ENCODE data around the gene KLHDC1.

DNA sequence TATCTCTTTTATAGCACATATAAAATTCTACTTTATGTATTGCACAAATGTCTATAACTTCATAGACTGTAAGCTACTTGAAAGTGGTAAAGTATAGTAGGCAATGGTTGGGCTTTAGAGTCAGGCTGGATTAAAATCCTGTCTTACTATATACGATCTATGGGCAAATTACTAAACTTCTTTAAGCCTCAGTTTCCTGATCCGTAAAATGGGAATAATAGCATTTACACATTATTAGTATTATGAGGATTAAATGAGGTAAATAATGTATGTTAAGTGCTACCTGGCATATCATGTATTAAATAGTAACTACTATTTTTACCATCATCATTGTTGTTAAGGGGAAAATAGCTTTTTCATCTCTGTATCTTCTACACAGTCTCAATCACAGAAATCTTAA lies 19.3 kb upstream of the KLHDC1 start:
- TF ChIP-seq, protein P1, sequence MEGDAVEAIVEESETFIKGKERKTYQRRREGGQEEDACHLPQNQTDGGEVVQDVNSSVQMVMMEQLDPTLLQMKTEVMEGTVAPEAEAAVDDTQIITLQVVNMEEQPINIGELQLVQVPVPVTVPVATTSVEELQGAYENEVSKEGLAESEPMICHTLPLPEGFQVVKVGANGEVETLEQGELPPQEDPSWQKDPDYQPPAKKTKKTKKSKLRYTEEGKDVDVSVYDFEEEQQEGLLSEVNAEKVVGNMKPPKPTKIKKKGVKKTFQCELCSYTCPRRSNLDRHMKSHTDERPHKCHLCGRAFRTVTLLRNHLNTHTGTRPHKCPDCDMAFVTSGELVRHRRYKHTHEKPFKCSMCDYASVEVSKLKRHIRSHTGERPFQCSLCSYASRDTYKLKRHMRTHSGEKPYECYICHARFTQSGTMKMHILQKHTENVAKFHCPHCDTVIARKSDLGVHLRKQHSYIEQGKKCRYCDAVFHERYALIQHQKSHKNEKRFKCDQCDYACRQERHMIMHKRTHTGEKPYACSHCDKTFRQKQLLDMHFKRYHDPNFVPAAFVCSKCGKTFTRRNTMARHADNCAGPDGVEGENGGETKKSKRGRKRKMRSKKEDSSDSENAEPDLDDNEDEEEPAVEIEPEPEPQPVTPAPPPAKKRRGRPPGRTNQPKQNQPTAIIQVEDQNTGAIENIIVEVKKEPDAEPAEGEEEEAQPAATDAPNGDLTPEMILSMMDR (IDR thresholded peaks at IDR 0.05; ENCODE audit: insufficient read depth, low read length, poor library complexity, severe bottlenecking): no peak
- TF ChIP-seq EZH2phosphoT487 (conservative IDR thresholded peaks at IDR 0.05; ENCODE audit: low read length): no peak
